ENCODE results near the gene MAVS. TPM values are rescaled to one million over a fixed set of nuclear protein-coding genes. Genes with fewer than 3 reads are reported as not detected.

The MAVS gene
- total RNA-seq, 1 experiment from 2014 or later, result 24.2 TPM

DNA sequence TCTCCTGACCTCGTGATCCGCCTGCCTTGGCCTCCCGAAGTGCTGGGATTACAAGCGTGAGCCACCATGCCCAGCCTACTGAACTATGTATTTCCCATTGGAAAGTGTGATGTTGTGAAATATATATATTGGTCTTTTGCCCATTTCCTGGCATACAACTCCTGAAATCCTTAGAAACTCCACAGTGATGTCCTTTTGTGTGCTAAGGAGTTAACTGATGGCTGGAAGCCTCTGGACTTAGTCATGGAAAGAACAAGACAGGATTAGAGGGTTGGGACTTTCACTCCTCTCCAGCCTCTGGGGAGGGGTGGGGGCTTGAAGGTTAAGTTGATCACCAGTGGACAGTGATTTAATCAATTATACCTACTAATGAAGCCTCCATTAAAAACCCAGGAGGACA, 49.7 kb downstream of the MAVS start:
- Mint-ChIP-seq H3K36me3 (ENCODE audit: insufficient read depth in 1 of 3, low read depth in 3 of 3) (peaks cover 16 to 45% (median 34%) of the 10 kb centered on the region in 3 experiments; a peak in 6 of 7 replicates), H3K27ac (no peak overlapping the region), H3K9me3 (no peaks in the 10 kb centered on the region), H3K4me3 (no peak overlapping the region), H3K27me3 (ENCODE audit: low read depth) (no peaks in the 10 kb centered on the region), H3K4me1 (peaks cover 46 to 51% of the 10 kb centered on the region in 2 experiments)
- H2BK5ac ChIP-seq (ENCODE audit: insufficient read length, low read length), result no peak overlapping the region
- H3K4me2 ChIP-seq (ENCODE audit: insufficient read depth, insufficient read length, low read length), result no peak overlapping the region
- no peaks in the 10 kb centered on the region for H3K27me3 ChIP-seq (ENCODE audit: insufficient read depth, low read length)
- no peak overlapping the region for H2AFZ ChIP-seq (ENCODE audit: low read length)
- WGBS (ENCODE audit: extremely low coverage, insufficient read length, low lambda C conversion rate), result no CpG with 5 or more reads among the region's 4 CpGs
- H3K27ac ChIP-seq (ENCODE audit: insufficient read length, low read depth, low read length), result no peak overlapping the region
- no peak overlapping the region for H2BK12ac ChIP-seq (ENCODE audit: insufficient read length, low read depth, low read length)
- no peaks in the 10 kb centered on the region for H4K20me1 ChIP-seq (ENCODE audit: control insufficient read depth, insufficient read depth, insufficient read length)
- H2BK120ac ChIP-seq (ENCODE audit: low read depth, low read length, poor library complexity, severe bottlenecking), result no peak overlapping the region
- peaks cover 90% of the 10 kb centered on the region for H3K79me2 ChIP-seq (ENCODE audit: insufficient read depth, low read length)
- TF ChIP-seq, protein P1, sequence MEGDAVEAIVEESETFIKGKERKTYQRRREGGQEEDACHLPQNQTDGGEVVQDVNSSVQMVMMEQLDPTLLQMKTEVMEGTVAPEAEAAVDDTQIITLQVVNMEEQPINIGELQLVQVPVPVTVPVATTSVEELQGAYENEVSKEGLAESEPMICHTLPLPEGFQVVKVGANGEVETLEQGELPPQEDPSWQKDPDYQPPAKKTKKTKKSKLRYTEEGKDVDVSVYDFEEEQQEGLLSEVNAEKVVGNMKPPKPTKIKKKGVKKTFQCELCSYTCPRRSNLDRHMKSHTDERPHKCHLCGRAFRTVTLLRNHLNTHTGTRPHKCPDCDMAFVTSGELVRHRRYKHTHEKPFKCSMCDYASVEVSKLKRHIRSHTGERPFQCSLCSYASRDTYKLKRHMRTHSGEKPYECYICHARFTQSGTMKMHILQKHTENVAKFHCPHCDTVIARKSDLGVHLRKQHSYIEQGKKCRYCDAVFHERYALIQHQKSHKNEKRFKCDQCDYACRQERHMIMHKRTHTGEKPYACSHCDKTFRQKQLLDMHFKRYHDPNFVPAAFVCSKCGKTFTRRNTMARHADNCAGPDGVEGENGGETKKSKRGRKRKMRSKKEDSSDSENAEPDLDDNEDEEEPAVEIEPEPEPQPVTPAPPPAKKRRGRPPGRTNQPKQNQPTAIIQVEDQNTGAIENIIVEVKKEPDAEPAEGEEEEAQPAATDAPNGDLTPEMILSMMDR (conservative IDR thresholded peaks at IDR 0.05), result no peak
- no peak overlapping the region for H4K5ac ChIP-seq (ENCODE audit: insufficient read length, low read depth, low read length)
- peaks cover 3% of the 10 kb centered on the region for H3K23me2 ChIP-seq (ENCODE audit: insufficient read length, low read depth, low read length, poor library complexity, severe bottlenecking)
- no peak overlapping the region for H4K8ac ChIP-seq (replicated peaks; ENCODE audit: insufficient read length, low read depth, low read length)
- no peak overlapping the region for H3T11ph ChIP-seq (ENCODE audit: low read length)
- H3K79me1 ChIP-seq (ENCODE audit: insufficient read depth, low read depth, low read length, poor library complexity, severe bottlenecking), result no peaks in the 10 kb centered on the region
- H3K9ac ChIP-seq (ENCODE audit: extremely low read depth, insufficient read length, low read length), result no peak overlapping the region
- no peaks in the 10 kb centered on the region for H3K9me3 ChIP-seq (ENCODE audit: control insufficient read depth, low read depth, low read length)
- no peak for DNase-seq
- H2AK5ac ChIP-seq (ENCODE audit: insufficient read length, low read length), result no peak overlapping the region
- H3K18ac ChIP-seq (ENCODE audit: insufficient read length, low read depth, low read length), result no peak overlapping the region
- no peak overlapping the region for H3K56ac ChIP-seq (ENCODE audit: insufficient read length, low read depth, low read length)
- H3K14ac ChIP-seq (ENCODE audit: insufficient read depth, low read length), result no peak overlapping the region
- H2BK20ac ChIP-seq (ENCODE audit: low read depth, low read length, poor library complexity, severe bottlenecking), result no peak overlapping the region
- no peak overlapping the region for H2BK15ac ChIP-seq (ENCODE audit: low read depth, low read length)
- H3K23ac ChIP-seq (ENCODE audit: insufficient read length, low read depth, low read length), result no peak overlapping the region
- no peak overlapping the region for H3K4ac ChIP-seq (ENCODE audit: low read depth, low read length)
- peaks cover 2% of the 10 kb centered on the region; the same call in 1 of the 2 replicates for H3K4me1 ChIP-seq (ENCODE audit: insufficient read depth, low read length)
- no peak overlapping the region for H4K91ac ChIP-seq (ENCODE audit: insufficient read length, low read depth, low read length)
